Liver (tissue), 3 donors: ENCODE data around the gene LMX1B.

Source experiments
- ATF3 ChIP-seq: IDR thresholded peaks from 2 replicates; pipeline ENCODE4 v1.6.1; 2016; ENCODE audit warnings: antibody characterized with exemption
- CTCF ChIP-seq: fragments of 150-350 bp; IDR thresholded peaks from 2 replicates; pipeline ENCODE4 v1.5.1; 2017; ENCODE audit warnings: improper control_type of control experiment, low read depth, low read length; ENCODE audit not compliant: missing input control
- EGR1 ChIP-seq, 2 donors: IDR thresholded peaks; 2 replicates each; pipeline ENCODE4 v1.6.1; 2016 to 2018; ENCODE audit warnings: antibody characterized with exemption in 2 of 2, low read depth in 2 of 2
- MAX ChIP-seq: IDR thresholded peaks from 2 replicates; pipeline ENCODE4 v1.6.1; 2016; ENCODE audit warnings: antibody characterized with exemption
- REST ChIP-seq: IDR thresholded peaks from 2 replicates; pipeline ENCODE4 v1.6.1; 2016; ENCODE audit warnings: antibody characterized with exemption, mild to moderate bottlenecking
- donor health status: healthy.
- donor health status: healthy.

- no peak for TF ChIP-seq CTCF
- no peak for TF ChIP-seq MAX
- no peak for TF ChIP-seq EGR1 (IDR thresholded peaks at IDR 0.05; ENCODE audit: low read depth in 2 of 2)
- TF ChIP-seq ATF3 = no peak
- no peak for TF ChIP-seq REST
Measured at GRCh38 chr9:126635661-126636439, 22.1 kb downstream of the LMX1B start.
